NCI-H187 (cell line): ENCODE measurements around the gene CDX2.

Experiments
- DNase-seq, 2 experiments: peaks; one replicate each; lab custom pipeline; 2025; lab: John Stamatoyannopoulos, UW

The CDX2 gene

DNA sequence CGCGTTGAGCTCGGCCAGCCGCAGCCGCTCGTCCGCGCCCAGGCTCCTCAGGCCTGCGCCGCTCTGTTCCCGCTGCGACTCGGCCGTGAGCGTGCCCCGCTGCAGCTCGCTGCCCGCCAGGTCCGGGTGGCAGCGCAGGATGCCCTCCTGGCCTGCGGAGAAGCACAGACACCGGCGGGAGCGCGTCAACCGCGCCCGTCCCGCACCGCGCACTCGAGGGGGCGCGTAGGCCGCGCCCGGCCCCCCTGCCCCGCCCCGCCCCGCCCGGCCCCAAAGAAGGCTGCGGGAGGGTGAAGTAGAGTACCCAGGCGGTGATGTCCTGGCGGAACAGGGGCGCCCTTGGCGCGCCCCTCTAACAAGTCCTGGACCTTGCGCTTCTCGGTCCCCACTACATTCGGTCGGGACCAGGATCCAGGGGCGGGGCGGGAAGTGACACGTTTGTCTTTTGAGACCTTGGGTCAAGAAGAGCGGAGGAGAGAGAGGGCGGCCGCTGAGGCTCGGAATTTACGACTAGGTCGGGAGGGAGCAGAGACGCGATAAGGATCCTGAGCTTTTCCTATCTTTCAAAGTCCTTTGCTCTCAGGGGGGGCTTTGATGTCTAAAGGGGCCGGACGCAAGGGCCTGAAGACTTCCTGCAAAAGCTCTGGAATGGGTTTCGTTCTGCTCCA is 9.3 kb upstream of the CDX2 start:
- DNase-seq = no peak

GRCh38 chr13:27977476-27978300 is 8.6 kb upstream of the CDX2 start:
- DNase-seq = no peak

- no peak for DNase-seq
Observed at GRCh38 chr13:27976362-27977091, 7.4 kb upstream of the CDX2 start.

GRCh38 chr13:27975564-27976361 is 6.6 kb upstream of the CDX2 start:
- DNase-seq = no peak

DNA sequence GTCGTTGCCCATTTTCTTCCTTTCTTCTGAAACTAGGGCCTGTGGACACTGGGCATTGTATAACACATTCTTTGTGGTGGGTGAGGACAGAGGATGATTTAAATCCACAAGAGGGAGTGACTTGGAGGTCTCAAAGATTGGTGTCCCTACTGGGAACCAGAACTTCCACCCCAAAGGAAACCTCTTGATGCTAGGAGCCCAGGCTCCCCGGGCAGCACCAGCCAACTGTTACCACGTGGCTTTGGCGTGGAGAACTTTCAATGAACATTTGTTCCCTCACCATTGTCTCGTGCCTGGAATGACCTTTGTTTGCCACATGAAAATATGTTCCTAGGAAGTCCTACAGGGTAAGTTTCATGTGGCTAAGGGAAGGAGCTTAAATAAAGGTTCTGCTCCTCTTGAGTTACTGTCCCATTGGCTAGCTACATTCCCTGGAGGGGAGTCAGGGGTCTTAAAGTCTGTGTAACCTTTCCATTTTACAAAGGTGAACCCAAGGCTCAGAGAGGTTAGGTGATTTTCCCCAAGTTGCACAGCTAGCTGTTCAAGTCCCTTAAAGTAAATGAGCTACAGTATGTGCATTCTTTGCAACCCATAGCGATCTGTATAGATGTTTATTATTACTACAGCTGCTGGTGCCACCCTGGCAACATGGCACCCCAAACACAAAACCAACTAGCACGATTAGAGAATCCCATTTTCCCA is 5.0 kb upstream of the CDX2 start:
- DNase-seq = no peak

DNA sequence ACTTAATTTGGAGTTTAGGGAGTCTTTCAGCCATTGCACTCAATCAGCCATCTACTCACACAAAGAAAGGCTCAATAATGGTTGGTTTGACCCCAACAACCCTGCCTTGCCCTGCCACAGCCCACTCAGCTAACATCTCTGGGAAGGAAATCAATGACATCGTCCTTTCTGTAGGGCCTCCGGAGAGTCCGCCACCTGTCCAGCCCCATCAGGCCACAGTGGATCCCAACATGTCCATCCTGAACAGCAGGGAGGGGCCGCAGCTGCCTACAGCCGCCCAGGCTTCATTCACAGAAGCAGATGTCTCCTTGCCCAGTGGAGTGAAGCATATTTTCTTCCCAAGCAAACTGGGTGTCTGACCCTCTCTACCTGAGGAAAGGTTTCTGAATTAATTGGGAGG is 4.2 kb upstream of the CDX2 start:
- DNase-seq = no peak

DNA sequence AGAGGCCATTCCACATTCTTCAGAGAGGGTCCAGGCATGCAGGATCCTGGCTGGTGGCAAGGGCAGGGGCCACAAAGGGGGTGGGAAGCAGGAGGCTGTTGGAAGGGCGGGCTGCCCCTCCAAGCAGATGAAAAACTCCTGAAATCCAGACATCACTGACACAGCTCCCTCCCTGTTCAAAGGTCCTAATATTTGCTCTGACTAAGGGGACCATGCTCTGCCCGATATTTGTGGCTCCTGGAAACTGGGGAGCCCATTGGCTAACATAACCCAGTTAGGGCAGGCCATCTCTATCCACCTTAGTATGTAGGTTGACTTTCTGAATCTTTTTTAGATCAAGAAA is 3.3 kb upstream of the CDX2 start:
- no peak for DNase-seq

GRCh38 chr13:27971776-27972477 is 2.8 kb upstream of the CDX2 start:
- DNase-seq = no peak

GRCh38 chr13:27971236-27971645 is 2.1 kb upstream of the CDX2 start:
- DNase-seq = no peak

GRCh38 chr13:27970382-27971235 is 1.5 kb upstream of the CDX2 start:
- no peak for DNase-seq

- DNase-seq = no peak
Observed at GRCh38 chr13:27969866-27970229, 733 bp upstream of the CDX2 start.

DNA sequence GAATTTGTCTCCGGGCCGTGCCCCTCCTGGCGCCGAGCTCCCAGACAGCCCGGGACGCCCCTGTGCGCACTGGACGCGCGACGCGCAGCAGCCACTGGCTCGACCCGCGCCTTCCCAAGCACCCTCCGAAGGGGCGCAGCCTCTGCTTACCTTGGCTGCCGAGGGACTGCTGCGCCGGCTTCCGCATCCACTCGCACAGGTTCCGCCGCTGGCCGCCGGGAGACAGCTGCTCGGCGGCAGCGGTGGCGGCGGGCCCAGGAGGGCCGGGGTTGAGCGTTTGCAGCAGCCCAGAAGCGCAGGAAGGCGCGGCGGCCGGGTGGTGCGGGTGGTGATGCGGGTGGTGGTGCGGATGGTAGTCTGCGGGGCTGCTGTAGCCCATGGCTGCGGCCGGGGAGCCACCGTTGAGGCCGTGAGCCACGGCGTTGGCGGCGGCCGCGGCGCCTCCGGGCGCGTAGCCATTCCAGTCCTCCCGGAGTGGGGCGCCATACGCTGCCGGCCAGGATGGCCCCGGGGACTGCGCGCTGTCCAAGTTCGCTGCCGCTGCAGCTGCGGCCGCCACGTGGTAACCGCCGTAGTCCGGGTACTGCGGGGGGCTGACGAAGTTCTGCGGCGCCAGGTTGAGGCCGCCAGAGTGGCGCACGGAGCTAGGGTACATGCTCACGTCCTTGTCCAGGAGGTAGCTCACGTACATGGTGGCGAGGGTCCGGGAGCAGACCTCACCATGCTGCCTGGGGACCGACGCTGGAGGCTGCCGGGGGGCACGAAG is 616 bp downstream of the CDX2 start:
- no peak for DNase-seq

- DNase-seq = no peak
Observed at GRCh38 chr13:27967736-27968315, 1.3 kb downstream of the CDX2 start.

GRCh38 chr13:27967203-27967735 is 1.8 kb downstream of the CDX2 start:
- no peak for DNase-seq

- no peak for DNase-seq
Observed at GRCh38 chr13:27966641-27967202, 2.4 kb downstream of the CDX2 start.

GRCh38 chr13:27965740-27966640 is 3.1 kb downstream of the CDX2 start:
- no peak for DNase-seq

- no peak for DNase-seq
Observed at GRCh38 chr13:27965343-27965739, 3.8 kb downstream of the CDX2 start.
